BLaER1 treated with 17β-estradiol and CSF1 and Interleukin-3, amounts not matched to agents 10 nM and 100 nM (cell line): Measurements from ENCODE around the gene BCAS1.
A peak's percentile ranks its signal among the peaks of the same experiment; 100 is the strongest.

ENCODE experiments used
- H3K27ac ChIP-seq, 11 experiments: shearing (Covaris generic); formaldehyde crosslinking; 2 replicates each; pipeline ENCODE4 v1.8.1; 2022
- H3K27me3 ChIP-seq, 11 experiments: shearing (Covaris generic); formaldehyde crosslinking; 2 replicates each; pipeline ENCODE4 v1.8.1; 2022
- H3K36me3 ChIP-seq, 11 experiments: shearing (Covaris generic); formaldehyde crosslinking; 2 replicates each; pipeline ENCODE4 v1.8.1; 2022
- H3K4me1 ChIP-seq, 10 experiments: shearing (Covaris generic); formaldehyde crosslinking; 2 replicates each; pipeline ENCODE4 v1.8.1; 2022
- H3K4me2 ChIP-seq, 11 experiments: shearing (Covaris generic); formaldehyde crosslinking; 2 replicates each; pipeline ENCODE4 v1.8.1; 2022
- H3K4me3 ChIP-seq, 10 experiments: shearing (Covaris generic); formaldehyde crosslinking; 2 replicates each; pipeline ENCODE4 v1.8.1; 2022
- H3K9ac ChIP-seq, 11 experiments: shearing (Covaris generic); formaldehyde crosslinking; 2 replicates each; pipeline ENCODE4 v1.8.1; 2022
- H3K9me3 ChIP-seq, 11 experiments: shearing (Covaris generic); formaldehyde crosslinking; replicated peaks in 1 of 11; 2 replicates each; pipeline ENCODE4 v1.8.1; 2022
- H4K20me1 ChIP-seq, 11 experiments: shearing (Covaris generic); formaldehyde crosslinking; 2 replicates each; pipeline ENCODE4 v1.8.1; 2022
- Cebpa-rat ChIP-seq, 11 experiments: shearing (Covaris generic); IDR thresholded peaks; 2 replicates each; pipeline ENCODE4 v1.8.1; 2022

The BCAS1 gene

GRCh38 chr20:54025251-54025771, 45.1 kb downstream of the BCAS1 start:
- Histone ChIP-seq H3K9me3 (no peaks in the 10 kb centered on the region), H3K27me3 (no peaks in the 10 kb centered on the region), H4K20me1 (no peaks in the 10 kb centered on the region), H3K27ac (no peak overlapping the region), H3K4me3 (no peak overlapping the region), H3K36me3 (no peaks in the 10 kb centered on the region), H3K9ac (no peak overlapping the region), H3K4me2 (no peak overlapping the region), H3K4me1 (peaks cover 0 to 6% (median 0%) of the 10 kb centered on the region in 10 experiments; a peak in 1 of 20 replicates)
- TF ChIP-seq Cebpa-rat (IDR thresholded peaks at IDR 0.05): no peak

- Histone ChIP-seq H3K36me3 (no peaks in the 10 kb centered on the region), H3K27ac (no peak overlapping the region), H4K20me1 (no peaks in the 10 kb centered on the region), H3K27me3 (no peaks in the 10 kb centered on the region), H3K4me3 (no peak overlapping the region), H3K4me1 (peaks cover 0 to 14% (median 0%) of the 10 kb centered on the region in 10 experiments; a peak in 6 of 20 replicates), H3K4me2 (no peak overlapping the region), H3K9ac (no peak overlapping the region), H3K9me3 (no peaks in the 10 kb centered on the region)
- no peak for TF ChIP-seq Cebpa-rat (IDR thresholded peaks at IDR 0.05)
These were observed 47.0 kb downstream of the BCAS1 start for GRCh38 chr20:54023406-54023805.

DNA sequence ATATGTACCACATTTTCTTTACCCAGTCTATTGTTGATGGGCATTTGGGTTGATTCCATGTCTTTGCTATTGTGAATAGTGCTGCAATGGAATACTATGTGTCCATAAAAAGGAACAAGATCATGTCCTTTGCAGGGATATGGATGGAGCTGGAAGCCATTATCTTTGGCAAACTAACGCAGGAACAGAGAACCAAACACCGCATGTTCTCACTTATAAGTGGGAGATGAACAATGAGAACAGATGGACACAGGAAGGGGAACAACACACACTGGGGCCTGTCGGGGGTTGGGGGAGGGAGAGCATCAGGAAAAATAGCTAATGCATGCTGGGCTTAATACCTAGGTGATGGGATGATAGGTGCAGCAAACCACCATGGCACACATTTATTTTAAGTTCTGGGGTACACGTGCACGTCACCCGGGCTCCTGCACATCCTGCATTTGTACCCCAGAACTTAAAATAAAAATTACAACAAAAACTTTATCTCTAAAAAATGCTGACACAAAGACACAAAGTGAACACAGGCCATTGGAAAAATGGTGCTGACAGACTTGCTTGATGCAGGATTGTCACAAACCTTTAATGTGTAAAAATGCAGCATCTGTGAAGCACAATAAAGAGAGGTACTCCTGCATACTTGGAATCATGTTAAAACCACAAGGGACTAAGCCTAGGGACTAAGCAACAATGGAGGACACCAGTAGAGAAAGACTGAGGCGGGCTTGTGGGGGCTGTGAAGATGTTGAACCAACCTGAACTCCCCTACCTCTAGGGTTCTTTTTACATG, 48.8 kb downstream of the BCAS1 start:
- Histone ChIP-seq H3K4me2 (no peak overlapping the region), H3K9ac (no peak overlapping the region), H3K4me1 (peaks cover 5 to 23% (median 10%) of the 10 kb centered on the region in 10 experiments; a peak in 15 of 20 replicates), H3K9me3 (no peaks in the 10 kb centered on the region), H3K4me3 (no peak overlapping the region), H3K27ac (no peak overlapping the region), H3K27me3 (no peaks in the 10 kb centered on the region), H3K36me3 (no peaks in the 10 kb centered on the region), H4K20me1 (no peaks in the 10 kb centered on the region)
- no peak for TF ChIP-seq Cebpa-rat (IDR thresholded peaks at IDR 0.05)

- no peak for TF ChIP-seq Cebpa-rat (IDR thresholded peaks at IDR 0.05)
- Histone ChIP-seq H3K9me3 (no peaks in the 10 kb centered on the region), H3K4me2 (no peak overlapping the region), H3K4me3 (no peak overlapping the region), H3K27me3 (no peaks in the 10 kb centered on the region), H3K9ac (no peak overlapping the region), H3K27ac (no peak overlapping the region), H3K4me1 (peaks cover 5 to 28% (median 10%) of the 10 kb centered on the region in 10 experiments; a peak in 15 of 20 replicates), H3K36me3 (no peaks in the 10 kb centered on the region), H4K20me1 (no peaks in the 10 kb centered on the region)
These were observed 49.5 kb downstream of the BCAS1 start for GRCh38 chr20:54020868-54021267.

- TF ChIP-seq Cebpa-rat (IDR thresholded peaks at IDR 0.05): no peak
- Histone ChIP-seq H3K4me2 (no peak overlapping the region), H3K4me1 (peaks cover 5 to 28% (median 10%) of the 10 kb centered on the region in 10 experiments; a peak in 15 of 20 replicates), H3K9me3 (no peaks in the 10 kb centered on the region), H3K27ac (no peak overlapping the region), H3K27me3 (no peaks in the 10 kb centered on the region), H4K20me1 (no peaks in the 10 kb centered on the region), H3K9ac (no peak overlapping the region), H3K36me3 (no peaks in the 10 kb centered on the region), H3K4me3 (no peak overlapping the region)
These were observed 50.0 kb downstream of the BCAS1 start for GRCh38 chr20:54020348-54020747.

DNA sequence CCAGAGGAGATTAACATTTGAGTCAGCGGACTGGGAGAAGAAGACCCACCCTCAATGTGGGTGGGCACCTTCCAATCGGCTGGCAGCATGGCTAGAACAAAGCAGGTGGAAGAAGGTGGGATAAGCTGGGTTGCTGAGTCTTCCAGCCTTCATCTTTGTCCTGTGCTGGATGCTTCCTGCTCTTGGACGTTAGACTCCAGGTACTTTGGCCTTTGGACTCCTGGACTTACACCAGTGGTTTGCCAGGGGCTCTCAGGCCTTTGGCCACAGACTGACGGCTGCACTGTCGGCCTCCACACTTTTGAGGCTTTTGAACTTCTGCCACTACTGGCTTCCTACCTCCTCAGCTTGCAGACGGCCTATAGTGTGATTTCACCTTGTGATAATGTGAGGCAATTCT, 50.8 kb downstream of the BCAS1 start:
- Histone ChIP-seq H3K36me3 (no peaks in the 10 kb centered on the region), H3K9ac (no peak overlapping the region), H3K4me2 (no peak overlapping the region), H3K4me1 (peaks cover 5 to 28% (median 10%) of the 10 kb centered on the region in 10 experiments; a peak in 15 of 20 replicates), H4K20me1 (no peaks in the 10 kb centered on the region), H3K9me3 (no peaks in the 10 kb centered on the region), H3K27me3 (no peaks in the 10 kb centered on the region), H3K27ac (no peak overlapping the region), H3K4me3 (no peak overlapping the region)
- TF ChIP-seq Cebpa-rat (IDR thresholded peaks at IDR 0.05): no peak

DNA sequence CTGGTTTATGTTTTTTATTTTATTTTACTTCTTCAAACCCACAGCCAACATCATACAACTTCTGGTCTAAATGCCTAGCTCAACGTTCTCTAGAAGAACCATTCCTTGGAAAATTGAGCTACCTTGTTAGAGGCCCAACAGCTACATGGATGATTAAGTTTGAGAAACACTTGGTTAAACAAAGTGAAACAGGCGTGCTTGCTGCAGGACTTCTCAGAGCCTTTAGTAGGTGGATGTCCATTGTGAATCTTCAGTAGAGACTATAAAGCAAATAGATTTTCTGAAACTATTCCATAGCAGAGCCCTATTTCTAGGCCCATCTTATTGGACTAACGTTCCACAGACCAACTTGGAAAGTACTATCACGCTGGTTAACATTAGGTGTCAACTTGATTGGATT, 51.3 kb downstream of the BCAS1 start:
- H3K4me3 ChIP-seq: no peak overlapping the region

DNA sequence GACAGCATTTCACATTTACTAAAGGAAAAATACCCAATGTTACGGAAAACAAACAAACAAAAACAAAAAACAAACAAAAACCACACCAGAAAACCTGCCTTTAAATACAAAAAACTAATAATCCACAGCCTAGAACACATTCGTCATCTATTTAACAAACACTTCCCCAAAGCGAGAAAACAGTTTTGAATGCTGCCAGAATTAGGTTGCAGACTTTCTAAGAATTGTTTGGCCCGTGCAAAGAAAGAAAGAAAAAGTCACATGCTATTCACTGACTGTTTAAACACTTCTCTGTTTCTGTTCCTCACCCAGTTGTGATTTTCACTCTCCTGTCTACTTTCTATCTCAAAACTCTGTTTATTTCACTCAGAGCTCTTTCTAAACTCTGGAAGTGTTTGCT, 52.5 kb downstream of the BCAS1 start:
- Histone ChIP-seq H3K4me3 (peak overlapping the region in 1 of 10 experiments; percentile 1; a peak in 1 of 20 replicates), H3K36me3 (no peaks in the 10 kb centered on the region), H3K27me3 (no peaks in the 10 kb centered on the region), H3K9ac (peak overlapping the region in 1 of 11 experiments; percentile 43; a peak in 1 of 22 replicates), H4K20me1 (no peaks in the 10 kb centered on the region), H3K4me2 (peak overlapping the region in 8 of 11 experiments; percentile 6 to 91 (median 48); a peak in 10 of 22 replicates), H3K4me1 (peaks cover 5 to 28% (median 10%) of the 10 kb centered on the region in 10 experiments; a peak in 15 of 20 replicates), H3K27ac (peak overlapping the region in 4 of 11 experiments; percentile 19 to 62 (median 38); a peak in 3 of 22 replicates), H3K9me3 (no peaks in the 10 kb centered on the region)
- no peak for TF ChIP-seq Cebpa-rat (IDR thresholded peaks at IDR 0.05)

More for the DNA sequence above, 51.3 kb downstream of the BCAS1 start:
- Histone ChIP-seq H3K4me1 (peaks cover 5 to 28% (median 10%) of the 10 kb centered on the region in 10 experiments; a peak in 15 of 20 replicates), H4K20me1 (no peaks in the 10 kb centered on the region), H3K27ac (no peak overlapping the region), H3K4me2 (peak overlapping the region in 1 of 11 experiments; percentile 91; a peak in 1 of 22 replicates), H3K9ac (no peak overlapping the region), H3K9me3 (no peaks in the 10 kb centered on the region), H3K36me3 (no peaks in the 10 kb centered on the region), H3K27me3 (no peaks in the 10 kb centered on the region)
- TF ChIP-seq Cebpa-rat (IDR thresholded peaks at IDR 0.05): no peak

- H3K27me3 ChIP-seq: no peaks in the 10 kb centered on the region
- no peaks in the 10 kb centered on the region for H4K20me1 ChIP-seq
- H3K9ac ChIP-seq: no peak overlapping the region
- no peaks in the 10 kb centered on the region for H3K9me3 ChIP-seq
- H3K4me3 ChIP-seq: no peak overlapping the region
- H3K27ac ChIP-seq: no peak overlapping the region
- no peaks in the 10 kb centered on the region for H3K36me3 ChIP-seq
- peaks cover 5 to 28% (median 10%) of the 10 kb centered on the region in 10 experiments; a peak in 15 of 20 replicates for H3K4me1 ChIP-seq
- no peak for TF ChIP-seq Cebpa-rat (IDR thresholded peaks at IDR 0.05)
- no peak overlapping the region for H3K4me2 ChIP-seq
These were observed 54.9 kb downstream of the BCAS1 start for GRCh38 chr20:54015496-54015895.
